Activated effector memory CD4-positive, alpha-beta T cell treated with anti-CD3 and anti-CD28 coated beads, Interleukin-2, amount 50 U/mL, for 16 hours (primary cell): ENCODE results near the gene CKMT2.

Experiments
- DNase-seq: peaks from one replicate; pipeline ENCODE4 v3.0.0-alpha.2; 2020

The CKMT2 gene

DNA sequence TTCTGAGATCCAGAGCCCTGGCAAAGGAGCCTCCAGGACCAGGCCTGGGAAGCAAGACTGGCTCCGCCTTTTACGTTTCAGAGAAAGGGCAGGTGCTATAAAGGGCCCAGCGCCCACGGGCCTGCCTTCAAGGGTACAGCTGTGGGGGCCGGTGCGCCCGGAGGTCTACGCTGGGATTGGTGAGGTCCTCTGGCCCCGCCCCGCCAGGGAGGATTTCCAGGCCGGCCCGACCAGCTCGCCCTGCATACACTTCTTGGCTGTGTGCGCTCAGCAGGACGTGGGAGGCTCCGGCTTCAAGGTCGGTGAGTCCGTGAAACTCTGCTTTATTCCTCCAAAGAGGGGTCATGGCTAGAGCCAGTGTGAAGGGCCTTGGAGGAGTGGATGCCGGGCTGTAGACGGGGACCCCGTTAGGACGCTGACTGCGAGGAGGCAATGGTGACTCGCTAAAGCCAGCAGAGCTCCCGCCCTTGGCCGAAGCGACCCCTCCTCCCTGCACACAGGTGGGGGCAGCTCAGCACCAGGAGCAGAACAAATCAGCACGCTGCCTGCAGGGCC lies at the start of gene CKMT2:
Gene CKMT2 (plus strand): TSS at position 243 of the 555 bp plus-strand sequence. CDS start 17,811 bp downstream, outside the sequence.
- DNase-seq: no peak

DNA sequence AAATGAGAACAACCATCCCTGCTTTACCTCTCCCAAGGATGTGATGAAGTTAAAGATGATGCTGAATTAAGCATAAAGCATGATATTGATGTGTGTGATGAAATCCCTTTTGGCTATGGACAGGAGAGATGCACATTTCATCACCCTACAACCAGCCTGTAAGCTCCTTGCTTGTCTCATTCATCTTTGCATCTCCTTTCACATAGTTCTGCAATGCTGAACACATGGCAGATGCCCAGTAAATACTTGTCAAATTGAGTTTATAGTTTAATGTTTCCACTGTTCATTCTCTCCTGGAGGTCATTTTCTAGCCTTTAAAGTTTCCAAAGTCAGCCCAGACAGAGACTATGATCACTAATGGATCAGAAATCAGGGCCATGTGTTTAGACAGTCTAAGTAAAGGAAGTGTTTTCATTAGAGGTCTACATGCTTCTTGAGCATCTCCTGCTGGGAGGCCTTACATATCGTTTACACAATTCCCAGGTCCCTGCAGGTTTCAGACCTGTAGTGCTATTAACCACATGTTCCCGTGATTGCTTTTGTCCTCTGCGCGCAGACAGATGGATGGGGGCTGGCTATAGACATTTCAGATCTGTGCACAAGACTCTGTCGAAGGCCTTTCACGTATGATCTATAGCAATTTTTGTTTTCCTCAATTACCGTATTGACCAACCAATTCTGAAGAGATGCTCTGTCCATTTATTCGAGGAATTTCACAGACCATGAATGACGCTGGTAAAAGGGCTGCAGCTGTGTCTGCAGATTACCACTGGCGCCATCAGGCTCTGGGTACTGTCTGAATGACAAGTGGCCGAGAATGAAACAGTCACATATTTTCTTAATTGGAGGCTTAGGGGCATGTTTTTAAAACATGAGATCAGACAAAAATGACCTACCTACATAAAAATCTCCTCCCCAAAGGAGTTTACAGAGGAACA lies 49.0 kb upstream of the CKMT2 start:
- DNase-seq: no peak

DNA sequence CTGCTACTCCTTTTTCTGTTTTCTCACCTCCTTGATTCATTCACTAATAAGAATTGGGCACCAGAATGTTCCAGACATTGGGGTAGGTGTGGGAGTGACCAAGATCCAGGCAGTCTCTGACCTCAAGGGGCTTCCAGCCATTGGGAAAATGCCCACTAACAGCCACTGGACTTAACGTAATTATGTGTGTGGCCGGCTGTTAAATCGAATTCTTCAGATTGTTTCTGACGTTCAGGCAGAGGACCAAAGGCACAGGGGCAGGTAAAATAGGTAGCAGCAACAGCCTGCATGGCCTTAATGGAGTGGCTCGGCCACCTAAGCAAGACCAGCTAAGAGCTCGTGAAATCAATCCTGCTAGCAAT lies 48.4 kb upstream of the CKMT2 start:
- DNase-seq: no peak

DNA sequence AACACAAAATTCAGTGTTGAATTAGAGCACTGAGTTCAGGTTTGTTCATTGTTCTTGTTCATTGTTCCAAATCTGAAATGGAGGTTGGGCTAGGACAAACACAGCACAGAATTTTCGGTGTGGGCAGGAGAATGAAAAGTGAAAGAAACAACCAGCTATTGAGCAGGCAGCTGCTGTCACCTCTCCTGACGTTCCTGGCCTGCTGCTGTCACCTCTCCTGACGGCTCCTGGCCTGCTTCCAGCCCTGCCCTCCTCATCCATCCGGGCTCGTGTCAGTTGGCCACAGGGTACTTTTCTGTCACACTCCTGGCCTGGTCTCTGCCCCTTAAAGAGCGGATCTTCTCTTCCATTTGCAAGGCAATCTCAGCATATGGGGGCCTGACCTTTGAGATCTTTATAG lies 45.2 kb upstream of the CKMT2 start:
- DNase-seq: no peak

DNA sequence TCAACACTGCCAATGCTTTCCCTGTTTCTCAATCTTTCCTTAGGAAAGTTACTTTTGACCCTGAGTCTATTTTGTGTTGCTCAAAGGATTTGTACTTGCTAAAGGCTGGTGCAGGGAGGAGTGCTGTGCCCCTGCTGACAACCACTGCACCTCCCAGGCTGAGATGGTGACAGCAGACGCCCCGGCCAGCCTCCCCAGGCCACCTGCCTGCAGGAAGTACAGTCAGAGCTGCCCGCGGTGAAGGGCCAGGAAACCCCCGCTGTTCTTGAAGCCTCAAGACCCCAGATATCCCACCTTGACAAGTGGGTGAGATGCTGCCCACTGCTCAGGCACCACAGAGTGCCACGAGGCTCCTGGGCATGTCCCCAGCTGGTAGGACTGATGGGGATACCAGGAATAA lies 44.2 kb upstream of the CKMT2 start:
- no peak for DNase-seq

DNA sequence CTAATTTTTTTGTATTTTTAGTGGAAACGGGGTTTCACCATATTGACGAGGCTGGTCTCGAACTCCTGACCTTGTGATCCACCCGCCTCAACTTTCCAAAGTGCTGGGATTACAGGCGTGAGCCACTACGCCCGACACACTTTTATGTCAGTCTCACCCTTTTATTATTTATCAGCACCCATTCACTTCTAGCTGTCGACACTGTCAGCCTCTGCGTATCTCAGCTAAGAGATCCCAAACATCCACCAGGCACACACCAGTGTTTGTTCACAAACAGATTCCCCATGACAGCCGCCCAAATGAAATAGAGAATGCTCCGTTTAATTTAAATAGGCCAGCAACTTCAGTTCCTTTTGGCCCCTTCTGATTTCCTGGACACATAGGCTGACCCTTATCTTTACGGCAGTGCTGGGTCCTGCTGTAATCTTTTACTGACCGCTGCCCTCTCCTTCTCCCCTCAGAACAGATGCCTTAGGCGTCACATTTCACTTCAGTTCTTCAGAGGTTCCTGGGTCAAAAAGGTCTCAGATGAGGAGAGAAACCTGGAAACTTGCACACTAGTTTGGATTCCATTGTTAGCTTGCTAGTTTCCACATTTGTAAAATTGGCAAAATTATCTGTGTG lies 43.1 kb upstream of the CKMT2 start:
- no peak for DNase-seq

DNA sequence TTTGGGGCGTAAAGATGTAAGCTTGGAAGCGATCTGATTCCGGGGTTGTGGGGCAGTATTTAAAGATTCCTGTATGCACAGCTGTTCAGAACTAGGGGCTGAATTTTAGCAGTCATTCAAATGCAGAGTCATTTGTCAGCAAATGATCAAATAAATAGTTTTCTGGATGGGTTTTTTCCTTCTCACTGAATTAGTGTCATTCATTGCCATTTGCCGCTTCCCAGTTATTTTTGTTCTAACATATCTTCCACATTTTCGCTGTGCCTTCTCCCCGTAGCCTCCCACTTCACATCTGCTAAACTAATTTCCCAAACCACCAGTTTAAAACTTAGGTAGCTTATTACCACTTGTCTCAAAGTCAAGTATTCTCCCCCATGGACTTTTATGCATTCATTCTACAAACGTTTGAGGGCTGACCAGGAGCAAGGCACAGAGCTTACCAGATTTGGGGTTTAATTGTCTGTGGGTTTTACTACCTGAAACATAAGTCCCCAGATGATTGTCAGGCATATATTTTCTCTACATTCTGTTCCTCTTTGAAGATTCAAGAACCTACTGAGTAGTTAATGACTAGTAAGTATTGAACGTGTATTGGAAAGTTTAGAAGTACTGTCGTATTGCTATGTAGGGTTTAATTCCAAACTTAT lies 41.3 kb upstream of the CKMT2 start:
- DNase-seq: no peak

DNA sequence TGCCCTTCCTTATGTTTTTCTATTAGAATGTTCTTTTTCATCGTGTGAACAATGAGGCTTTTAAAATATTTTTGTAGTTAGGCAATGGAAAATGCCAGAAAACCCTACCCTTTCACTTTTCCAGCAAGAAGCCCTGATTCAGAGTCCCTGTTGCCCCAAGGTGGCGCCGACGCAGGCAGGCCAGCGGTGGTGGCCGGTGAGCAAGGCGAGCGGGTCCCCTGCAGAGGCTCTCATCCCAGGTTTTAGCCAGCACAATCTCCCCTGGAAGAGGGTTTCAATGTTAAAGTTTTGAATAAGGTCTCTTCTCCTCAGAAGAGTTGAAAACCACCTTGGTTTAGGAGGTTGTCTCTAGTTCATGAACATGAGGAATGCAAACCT lies 40.8 kb upstream of the CKMT2 start:
- no peak for DNase-seq

DNA sequence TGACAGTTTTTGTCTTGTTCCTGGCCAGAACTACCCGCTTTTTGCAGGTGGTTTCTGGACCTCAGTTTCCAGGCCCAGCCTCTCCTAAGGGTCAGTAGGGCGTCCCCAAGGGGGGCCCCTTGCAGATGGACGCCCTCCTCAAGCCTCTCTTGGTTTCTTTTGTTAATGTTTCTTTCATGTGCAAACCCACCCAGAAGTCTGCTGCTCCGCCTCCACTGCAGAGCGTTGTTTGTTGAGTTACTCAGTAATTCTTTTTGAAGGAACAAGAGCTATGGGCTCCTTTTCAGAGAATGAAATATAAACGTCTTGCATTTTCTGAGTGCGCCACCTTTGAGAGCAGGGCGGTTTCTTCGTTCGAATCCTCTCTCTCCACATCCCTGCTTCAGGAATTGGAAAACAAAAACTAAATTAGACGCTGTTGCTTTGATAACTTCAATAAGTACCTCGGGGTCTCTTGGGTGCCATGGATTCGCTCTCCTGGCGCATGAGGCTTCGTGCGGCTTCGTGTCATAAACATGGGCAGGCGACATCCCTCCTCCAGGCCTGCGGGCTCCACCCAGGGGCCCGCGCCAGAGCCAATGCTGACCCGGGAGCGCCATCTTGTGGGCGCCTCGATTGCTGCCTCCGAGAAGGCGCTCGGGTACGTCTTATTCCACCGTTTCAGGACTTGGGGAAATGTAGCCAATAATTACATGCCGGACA lies 38.3 kb upstream of the CKMT2 start:
- peak; percentile 91 for DNase-seq

DNA sequence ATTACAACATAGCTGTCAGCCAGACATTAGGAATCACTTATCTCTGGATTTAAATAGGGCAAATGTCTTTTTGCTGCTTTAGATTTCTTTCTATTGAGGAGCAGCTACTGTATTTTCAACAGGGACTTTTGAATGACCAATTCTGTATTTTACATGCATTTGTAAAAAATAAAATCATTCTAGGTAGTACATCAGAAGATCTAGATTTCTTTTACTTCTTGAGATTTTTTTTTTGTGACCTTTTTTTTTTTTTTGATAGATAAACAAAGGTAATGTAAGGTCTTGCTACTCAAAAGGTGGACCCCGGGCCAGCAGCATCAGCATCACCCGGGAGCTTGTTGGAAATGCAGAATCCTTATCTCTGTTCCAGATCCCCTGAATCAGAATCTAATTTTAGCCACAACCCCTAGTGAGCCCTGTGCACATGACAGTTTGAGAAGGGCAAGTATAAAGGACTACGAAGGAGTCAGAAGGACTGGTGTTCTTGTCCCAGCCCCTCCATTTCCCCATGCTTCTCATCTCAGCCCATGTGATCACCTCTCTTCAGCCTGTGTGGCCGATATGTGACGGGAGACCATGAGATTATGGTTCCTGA lies 37.7 kb upstream of the CKMT2 start:
- no peak for DNase-seq

DNA sequence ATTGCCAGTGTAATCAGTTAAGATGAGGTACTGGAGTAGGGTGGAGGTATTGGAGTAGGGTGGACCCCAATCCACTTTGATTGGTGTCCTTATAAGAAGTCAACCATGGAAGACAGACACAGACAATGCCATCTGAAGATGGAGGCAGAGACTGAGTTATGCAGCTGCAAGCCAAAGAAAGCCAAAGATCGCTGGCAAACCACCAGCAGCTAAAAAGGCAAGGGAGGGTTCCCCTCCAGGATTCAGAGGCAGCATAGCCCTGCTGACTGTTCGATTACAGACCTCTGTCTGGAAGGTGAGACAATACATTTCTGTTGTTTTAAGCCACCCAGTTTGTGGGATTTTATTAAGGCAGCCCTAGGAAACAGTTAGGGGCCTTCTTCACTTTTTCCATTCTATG lies 30.5 kb upstream of the CKMT2 start:
- DNase-seq: no peak

DNA sequence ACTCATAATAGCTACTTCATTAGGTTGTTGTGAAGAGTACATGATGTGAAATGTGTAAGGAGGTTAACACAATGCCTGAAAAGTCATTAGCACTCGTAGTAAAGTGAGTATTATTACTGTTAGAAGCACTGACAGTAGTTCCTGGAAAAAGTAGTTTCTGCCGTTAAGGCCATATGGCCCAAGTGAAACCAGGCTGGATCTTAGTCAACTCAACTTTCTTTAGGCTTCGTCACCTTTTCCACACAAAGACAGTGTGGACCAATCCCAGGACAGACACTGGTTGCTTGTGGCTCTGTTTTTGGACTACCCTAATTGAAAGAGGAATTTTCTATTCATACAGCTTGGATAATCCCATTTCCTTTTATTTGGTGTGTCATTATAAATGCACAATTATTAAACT lies 29.4 kb upstream of the CKMT2 start:
- no peak for DNase-seq

DNA sequence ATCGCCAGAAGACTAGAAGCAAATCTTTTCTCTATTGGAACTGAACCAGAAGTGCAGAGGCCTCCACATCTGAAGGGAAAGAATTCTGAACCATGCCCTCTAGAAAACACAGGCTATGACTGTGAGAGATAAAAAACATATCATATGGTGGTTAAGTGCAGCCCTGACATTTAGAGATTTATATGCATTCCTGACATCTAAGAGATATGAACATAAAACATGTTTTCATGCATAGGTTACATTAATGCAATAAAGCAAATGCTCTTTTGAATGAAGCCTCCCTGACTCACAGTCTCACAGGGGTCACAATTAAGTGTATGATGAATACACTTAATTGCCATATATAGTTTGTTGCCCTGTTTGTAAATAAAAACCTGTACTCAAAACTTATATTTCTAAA lies 28.9 kb upstream of the CKMT2 start:
- no peak for DNase-seq

DNA sequence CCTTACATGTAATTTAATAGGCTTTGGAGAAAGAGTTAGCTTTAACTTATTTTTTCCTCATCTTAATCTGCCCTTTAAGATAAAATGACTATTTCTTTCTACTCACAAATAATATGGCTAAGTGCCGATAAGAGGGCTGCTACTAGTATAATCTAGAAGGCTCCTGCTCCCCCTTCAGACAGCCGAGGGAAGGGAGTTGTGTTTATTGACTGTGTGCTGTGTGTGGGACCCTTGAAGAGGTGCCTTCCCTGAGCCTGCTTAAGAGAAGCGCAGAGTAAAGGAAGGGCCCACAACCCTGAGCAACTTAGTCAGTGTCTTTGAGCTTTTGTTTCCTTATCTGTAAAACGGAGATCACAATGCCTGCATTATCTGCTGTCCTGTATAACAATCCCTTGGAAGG lies 28.1 kb upstream of the CKMT2 start:
- DNase-seq: no peak

DNA sequence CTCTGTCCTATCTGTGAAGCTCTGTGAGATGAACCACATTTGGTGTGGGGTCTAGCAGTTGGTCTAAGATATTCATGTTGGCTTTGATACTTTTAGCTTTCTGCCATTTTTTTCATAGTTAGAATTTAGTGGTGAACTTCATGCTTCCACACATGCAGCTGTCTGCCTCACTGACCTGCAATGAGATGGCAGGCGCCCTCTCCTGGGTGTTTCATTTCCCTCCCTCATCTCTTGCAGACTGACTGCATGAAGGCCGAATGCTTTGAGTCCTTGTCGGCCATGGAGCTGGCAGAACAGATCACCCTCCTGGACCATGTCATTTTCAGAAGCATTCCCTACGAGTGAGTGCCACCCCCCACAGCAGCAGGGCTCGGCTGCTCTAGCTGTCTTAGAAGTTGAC lies 26.1 kb upstream of the CKMT2 start:
- DNase-seq: no peak

DNA sequence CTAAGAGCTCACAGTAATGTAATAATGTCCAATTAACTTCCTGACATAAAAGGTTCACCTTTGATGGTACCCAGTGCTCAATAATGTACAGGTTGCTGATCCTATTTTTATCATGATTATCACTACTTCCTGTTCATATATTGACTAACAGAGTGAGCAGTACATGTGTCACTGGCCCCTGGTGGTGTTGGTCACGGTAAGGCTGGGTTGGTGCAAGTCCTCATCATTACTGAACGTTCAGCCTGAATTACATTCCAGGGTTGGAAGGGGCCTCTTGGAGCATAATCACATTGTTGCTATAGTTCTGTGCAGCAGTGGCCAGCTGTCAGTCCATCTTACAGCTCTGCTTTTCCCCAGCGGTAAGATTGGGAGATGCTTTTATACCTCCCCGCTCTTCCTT lies 24.2 kb upstream of the CKMT2 start:
- no peak for DNase-seq

DNA sequence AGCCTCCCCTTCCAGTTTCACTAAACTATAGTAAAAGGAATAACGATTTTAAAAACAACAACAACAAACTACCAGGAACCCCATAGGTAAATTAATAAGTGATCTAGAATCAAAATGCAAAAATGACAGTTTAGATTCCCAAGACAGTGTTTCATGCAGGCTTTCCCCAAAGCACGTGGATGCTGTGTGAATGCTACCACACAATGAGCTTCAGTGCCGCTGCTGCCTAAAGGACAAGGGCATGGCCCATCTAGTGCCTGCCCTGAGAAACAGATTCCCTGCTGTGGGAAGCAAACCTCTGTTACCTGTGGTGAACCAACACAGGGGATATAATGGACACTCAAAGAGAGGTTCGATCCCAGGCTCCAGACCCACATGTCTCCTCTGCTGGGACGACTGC lies 23.7 kb upstream of the CKMT2 start:
- no peak for DNase-seq

DNA sequence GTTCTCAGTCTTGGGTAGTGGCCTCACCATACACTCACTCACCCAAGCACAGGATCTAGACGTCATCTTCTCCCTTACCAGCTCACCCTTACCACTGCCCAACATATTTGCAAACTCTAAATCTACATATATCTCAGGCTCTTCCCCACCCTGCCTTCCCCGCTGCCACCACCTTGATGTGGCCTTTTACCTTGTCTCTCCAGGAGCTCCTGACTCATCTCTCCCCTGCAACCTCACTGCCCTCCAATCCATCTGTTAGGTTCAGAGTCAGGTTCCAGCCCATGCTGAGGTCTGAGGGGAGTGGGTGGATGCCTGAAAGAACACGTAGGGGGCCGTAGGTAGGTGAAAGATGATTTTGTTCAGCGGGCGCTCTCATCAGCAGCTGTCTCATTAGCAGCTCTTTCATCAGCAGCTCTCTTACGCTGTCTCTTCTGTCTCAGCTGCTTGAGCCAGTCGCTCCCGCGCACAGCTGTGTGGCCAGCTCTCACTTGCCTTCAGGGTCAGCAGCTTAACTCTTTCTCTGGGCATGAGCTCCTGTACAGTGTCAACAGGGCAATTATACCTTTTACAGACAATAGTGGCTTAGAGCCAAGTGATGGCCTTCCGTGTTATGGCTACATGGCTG lies 23.1 kb upstream of the CKMT2 start:
- no peak for DNase-seq

DNA sequence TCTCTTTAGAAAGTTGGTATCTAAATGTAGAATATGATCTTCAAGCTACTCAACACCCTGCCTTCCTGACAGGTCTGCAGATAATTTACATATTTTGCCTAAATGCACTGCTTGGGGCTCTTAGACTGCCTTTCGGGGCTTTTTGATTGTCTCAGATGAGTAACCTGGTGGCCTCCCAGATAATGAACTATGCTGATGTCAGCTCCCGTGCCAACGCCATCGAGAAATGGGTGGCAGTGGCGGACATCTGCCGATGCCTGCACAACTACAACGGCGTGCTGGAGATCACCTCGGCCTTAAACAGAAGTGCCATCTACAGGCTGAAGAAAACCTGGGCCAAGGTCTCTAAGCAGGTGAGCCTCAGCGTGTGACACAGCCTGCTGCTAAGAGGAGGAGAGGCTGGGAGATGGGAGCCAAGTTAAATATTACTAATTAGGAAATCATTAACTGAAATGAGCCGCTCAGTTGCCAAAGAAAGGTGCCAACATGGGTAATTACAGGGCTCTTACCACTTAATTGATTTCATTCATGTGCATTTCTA lies 20.8 kb upstream of the CKMT2 start:
- peak; percentile 68 for DNase-seq

DNA sequence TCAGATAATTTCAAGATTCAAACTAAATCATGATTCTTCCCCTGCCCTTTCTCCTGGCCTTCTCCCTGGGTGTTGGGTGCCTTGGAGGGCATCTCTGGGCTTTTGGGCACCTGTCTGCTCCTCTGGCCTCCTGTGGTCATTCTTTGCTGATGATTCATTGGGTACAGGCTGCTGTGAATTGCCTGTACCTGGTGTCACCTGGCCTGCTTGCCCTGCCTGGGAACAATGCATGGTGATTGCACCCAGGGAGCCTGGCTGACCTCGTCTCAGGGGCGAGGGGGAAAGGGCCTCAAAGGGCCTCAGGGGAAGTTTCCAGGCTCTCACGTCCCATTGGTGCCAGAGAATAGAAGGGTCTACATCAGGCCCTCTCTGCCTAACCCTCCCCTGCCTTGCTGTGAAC lies 20.1 kb upstream of the CKMT2 start:
- DNase-seq: no peak

DNA sequence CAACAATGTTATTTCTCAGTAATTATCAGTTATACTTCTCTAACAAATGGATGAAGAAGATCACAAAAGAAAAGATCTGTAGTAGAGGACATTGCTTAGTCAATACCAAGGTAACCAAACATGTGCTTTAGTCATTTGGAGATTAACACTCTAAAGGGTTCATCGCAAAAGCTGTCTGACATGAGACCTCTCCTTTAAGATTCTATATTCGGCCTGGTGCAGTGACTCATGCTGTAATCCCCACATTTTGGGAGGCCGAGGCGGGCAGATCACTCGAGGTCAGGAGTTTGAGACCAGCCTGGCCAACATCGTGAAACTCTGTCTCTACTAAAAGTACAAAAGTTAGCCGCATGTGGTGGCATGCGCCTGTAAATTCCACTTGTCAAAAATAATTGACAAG lies 18.3 kb upstream of the CKMT2 start:
- no peak for DNase-seq

DNA sequence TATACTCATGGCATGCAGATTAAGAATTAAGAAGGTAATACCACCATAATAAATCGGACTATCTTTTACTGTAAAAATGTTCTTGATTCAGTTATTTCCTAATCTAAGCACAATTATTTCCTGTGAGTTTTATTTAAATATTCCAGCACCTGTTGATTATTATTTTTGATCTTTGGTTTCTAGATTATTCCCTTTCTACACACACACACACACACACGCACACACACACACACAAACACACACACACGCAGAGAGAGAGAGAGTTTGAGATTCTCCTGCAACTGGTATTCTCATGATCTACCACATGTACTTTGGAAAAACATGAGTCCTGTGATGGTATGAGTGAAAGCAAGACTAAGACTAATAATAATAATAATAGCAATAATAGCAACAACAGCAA lies 17.0 kb upstream of the CKMT2 start:
- no peak for DNase-seq
